ENCODE results near the gene INCENP. TPM values are rescaled to one million over a fixed set of nuclear protein-coding genes. Genes with fewer than 3 reads are reported as not detected.

The INCENP gene
- total RNA-seq, 4 donors from 2014 or later: 7.7 to 28.8 (median 13.0) TPM

DNA sequence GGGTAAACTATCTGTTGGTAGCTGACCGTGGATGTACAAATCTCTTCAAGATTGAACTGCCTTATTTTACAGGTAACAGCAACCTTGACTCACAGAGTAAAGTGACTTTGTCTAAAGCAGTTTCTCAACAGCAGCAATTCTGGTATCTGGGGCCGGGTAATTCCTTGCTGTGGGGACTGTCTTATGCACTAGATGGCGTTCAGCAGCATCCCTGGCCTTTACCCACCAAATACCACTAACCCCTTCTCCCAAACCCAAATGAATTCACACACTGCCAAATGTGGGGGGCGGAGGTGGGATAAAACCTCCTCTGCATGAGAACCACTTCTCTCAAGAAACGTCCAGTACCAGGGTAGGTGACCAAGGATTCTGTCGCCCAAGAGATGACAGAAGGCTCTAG, 1.7 kb upstream of the INCENP start:
- Histone ChIP-seq H3K4me3 (no peak overlapping the region), H3K27ac (no peak overlapping the region), H3K4me1 (peaks cover 0 to 23% (median 8%) of the 10 kb centered on the region in 4 donors), H3K27me3 (no peaks in the 10 kb centered on the region), H3K36me3 (no peaks in the 10 kb centered on the region), H3K9me3 (no peaks in the 10 kb centered on the region)
- DNase-seq (ENCODE audit: low spot score in 2 of 2): no peak
- TF ChIP-seq EP300 (IDR thresholded peaks at IDR 0.05): no peak
- TF ChIP-seq POLR2A (IDR thresholded peaks at IDR 0.05): no peak
- TF ChIP-seq, protein P1, sequence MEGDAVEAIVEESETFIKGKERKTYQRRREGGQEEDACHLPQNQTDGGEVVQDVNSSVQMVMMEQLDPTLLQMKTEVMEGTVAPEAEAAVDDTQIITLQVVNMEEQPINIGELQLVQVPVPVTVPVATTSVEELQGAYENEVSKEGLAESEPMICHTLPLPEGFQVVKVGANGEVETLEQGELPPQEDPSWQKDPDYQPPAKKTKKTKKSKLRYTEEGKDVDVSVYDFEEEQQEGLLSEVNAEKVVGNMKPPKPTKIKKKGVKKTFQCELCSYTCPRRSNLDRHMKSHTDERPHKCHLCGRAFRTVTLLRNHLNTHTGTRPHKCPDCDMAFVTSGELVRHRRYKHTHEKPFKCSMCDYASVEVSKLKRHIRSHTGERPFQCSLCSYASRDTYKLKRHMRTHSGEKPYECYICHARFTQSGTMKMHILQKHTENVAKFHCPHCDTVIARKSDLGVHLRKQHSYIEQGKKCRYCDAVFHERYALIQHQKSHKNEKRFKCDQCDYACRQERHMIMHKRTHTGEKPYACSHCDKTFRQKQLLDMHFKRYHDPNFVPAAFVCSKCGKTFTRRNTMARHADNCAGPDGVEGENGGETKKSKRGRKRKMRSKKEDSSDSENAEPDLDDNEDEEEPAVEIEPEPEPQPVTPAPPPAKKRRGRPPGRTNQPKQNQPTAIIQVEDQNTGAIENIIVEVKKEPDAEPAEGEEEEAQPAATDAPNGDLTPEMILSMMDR (IDR thresholded peaks at IDR 0.05): no peak
- 55 to 68% methylated on average over 6 of the region's 6 CpGs for WGBS, 2 donors

DNA sequence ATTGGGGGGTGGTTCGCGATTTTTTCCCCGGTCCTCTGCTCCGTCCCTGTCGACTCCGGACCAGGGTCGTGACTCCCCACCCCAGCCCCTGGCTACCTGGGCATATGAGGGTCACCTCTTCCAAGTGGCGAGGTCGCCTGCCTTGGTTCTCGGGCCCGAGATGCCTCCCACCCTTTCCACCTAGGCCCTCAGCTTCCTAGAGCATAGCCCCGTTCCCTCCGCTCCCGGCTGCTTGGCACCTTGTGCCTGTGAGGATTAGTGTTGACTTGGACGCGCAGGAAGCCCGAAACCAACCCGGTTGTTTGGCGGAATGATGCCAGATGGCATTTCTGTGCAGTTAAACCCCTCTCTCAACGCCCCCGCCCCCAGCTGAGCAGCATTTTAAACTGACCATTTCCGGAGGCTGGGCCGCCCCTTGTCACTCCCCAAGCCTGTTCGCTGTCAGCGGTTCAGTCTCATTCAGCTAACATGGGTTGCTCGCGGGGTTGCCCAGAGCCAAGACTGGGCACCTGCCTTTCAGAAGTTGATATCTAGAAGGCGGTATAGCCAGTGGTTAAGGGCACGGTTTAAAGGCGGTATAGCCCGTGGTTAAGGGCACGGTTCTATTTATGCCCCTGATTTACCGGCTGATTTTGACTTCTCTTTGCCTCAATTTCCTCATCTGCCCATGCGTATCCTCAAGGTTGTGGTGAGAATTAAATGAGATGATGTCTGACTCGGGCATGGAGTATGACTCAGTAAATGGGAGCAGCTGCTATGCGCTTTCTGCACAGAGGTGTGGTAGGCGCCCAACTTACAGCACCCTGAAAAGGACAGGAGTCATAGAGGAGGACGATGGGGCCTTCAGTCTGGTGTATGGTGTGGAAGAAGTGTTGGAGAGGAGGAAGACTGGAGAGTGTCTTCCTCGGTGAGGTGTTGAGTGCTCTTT, 639 bp downstream of the INCENP start:
- Histone ChIP-seq H3K4me1 (peaks cover 0 to 27% (median 8%) of the 10 kb centered on the region in 4 donors), H3K36me3 (peaks cover 0 to 14% (median 0%) of the 10 kb centered on the region in 3 donors), H3K27ac (peak overlapping the region; percentile 21 to 79 (median 64)), H3K9me3 (no peaks in the 10 kb centered on the region), H3K27me3 (no peaks in the 10 kb centered on the region), H3K4me3 (peak overlapping the region; percentile 71 to 94 (median 82))
- WGBS, 2 donors: 5% methylated on average over 31 to 37 of the region's 39 CpGs
- TF ChIP-seq, protein P1 (IDR thresholded peaks at IDR 0.05): no peak
- no peak for TF ChIP-seq EP300 (IDR thresholded peaks at IDR 0.05)
- no peak for TF ChIP-seq POLR2A (IDR thresholded peaks at IDR 0.05)
- DNase-seq (ENCODE audit: low spot score in 2 of 2): no peak

DNA sequence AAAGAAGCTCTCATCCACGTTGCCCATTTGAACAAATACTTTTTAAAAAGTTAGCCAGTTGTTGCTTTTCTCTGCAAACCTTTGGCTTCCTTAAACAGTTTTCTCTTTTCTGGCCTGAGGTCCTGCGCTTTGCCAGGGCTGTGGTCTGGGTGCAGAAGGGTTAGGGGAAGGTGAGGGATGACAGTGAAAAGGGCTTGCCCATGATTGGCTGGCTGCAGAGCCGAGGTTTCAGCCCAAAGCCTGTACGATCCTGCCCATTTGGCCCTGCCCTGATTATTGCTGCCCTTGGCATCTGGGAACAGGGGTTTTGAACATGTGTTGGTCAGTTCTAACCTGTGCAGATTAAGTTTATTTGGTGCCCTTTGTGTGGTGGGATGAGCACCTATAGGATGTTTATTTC, 1.5 kb downstream of the INCENP start:
- H3K27me3 ChIP-seq: no peaks in the 10 kb centered on the region
- H3K9me3 ChIP-seq: no peaks in the 10 kb centered on the region
- H3K4me1 ChIP-seq: peaks cover 0 to 27% (median 8%) of the 10 kb centered on the region in 4 donors
- no peak overlapping the region for H3K27ac ChIP-seq
- 30 to 32% methylated on average over 4 of the region's 4 CpGs for WGBS, 2 donors
- no peak overlapping the region for H3K4me3 ChIP-seq
- TF ChIP-seq, protein P1 (IDR thresholded peaks at IDR 0.05): no peak
- H3K36me3 ChIP-seq: peaks cover 0 to 22% (median 8%) of the 10 kb centered on the region in 3 donors
- DNase-seq (ENCODE audit: low spot score in 2 of 2): no peak

DNA sequence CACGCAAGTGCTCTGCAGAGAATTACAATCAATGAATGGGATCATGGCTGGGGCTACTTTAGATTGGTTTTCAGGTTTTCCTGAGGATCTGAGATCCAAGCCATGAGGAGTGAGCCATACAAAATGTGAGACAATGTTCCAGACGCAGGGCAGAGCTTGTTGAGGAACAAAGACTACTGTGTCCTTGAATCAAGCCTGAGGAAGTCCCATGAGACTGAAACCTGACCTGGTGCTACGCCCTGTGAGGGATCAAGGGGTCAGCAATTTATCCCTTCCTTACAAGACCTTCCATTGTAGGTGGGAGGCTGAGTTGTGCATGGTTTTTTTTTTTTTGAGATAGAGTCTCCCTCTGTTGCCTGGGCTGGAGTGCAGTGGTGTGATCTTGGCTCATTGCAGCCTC, 2.1 kb downstream of the INCENP start:
- Histone ChIP-seq H3K27me3 (no peaks in the 10 kb centered on the region), H3K4me1 (peaks cover 0 to 27% (median 8%) of the 10 kb centered on the region in 4 donors), H3K36me3 (peaks cover 0 to 28% (median 11%) of the 10 kb centered on the region in 3 donors), H3K27ac (no peak overlapping the region), H3K9me3 (no peaks in the 10 kb centered on the region), H3K4me3 (no peak overlapping the region)
- no peak for DNase-seq (ENCODE audit: low spot score in 2 of 2)
- TF ChIP-seq, protein P1 (IDR thresholded peaks at IDR 0.05): no peak
- TF ChIP-seq EP300 (IDR thresholded peaks at IDR 0.05) (no peak), POLR2A (IDR thresholded peaks at IDR 0.05) (no peak)
- WGBS, 2 donors: 20 to 30% methylated on average over 3 of the region's 3 CpGs

DNA sequence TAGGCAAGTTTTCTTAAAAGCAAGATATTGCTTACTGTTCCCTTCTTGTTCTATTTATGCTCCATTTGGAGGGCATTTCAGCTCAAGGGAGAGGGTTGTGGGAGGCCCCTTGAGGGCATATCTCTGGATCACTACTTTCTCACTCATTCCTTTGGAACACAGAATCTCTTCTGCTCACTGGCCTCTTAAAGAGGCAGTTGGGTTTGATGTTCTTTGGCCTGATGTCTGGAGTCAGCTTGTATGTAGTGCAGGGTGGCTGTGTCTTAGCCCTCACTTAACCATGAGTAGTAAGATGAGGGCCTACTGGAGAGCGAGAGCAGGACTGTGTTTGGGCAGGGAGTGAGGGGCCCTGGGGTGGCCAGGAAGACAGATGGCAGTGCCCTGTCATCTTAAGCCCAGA, 3.6 kb downstream of the INCENP start:
- Histone ChIP-seq H3K9me3 (no peaks in the 10 kb centered on the region), H3K4me3 (no peak overlapping the region), H3K36me3 (peaks cover 0 to 40% (median 11%) of the 10 kb centered on the region in 3 donors), H3K27ac (no peak overlapping the region), H3K4me1 (peaks cover 0 to 27% (median 8%) of the 10 kb centered on the region in 4 donors), H3K27me3 (no peaks in the 10 kb centered on the region)
- no peak for DNase-seq (ENCODE audit: low spot score in 2 of 2)
- WGBS, 2 donors: 78 to 100% methylated on average over 1 of the region's 1 CpG
- TF ChIP-seq POLR2A (IDR thresholded peaks at IDR 0.05): no peak
- TF ChIP-seq, protein P1 (IDR thresholded peaks at IDR 0.05): no peak
- no peak for TF ChIP-seq EP300 (IDR thresholded peaks at IDR 0.05)
